ENCODE measurements around the gene RBMS2. TPM values are rescaled to one million over a fixed set of nuclear protein-coding genes. Genes with fewer than 3 reads are reported as not detected.
"Not testable (repeated sequence)": the region's sequence is repeated elsewhere in the genome, so short reads cannot be mapped to it uniquely, and the experiment has no call there.

Gene RBMS2
- total RNA-seq, 1 donor from 2014 or later, result 7.9 TPM

- no peak overlapping the region for H3K27ac Mint-ChIP-seq
- no peaks in the 10 kb centered on the region for H3K36me3 Mint-ChIP-seq (ENCODE audit: low read depth)
- H3K27me3 Mint-ChIP-seq (ENCODE audit: low read depth), result no peaks in the 10 kb centered on the region
- no peaks in the 10 kb centered on the region for H3K9me3 Mint-ChIP-seq
- peaks cover 16% of the 10 kb centered on the region for H3K4me1 Mint-ChIP-seq (ENCODE audit: low read depth)
- intact Hi-C loops (cut with micrococcal nuclease), result no loop called here
- H3K4me3 Mint-ChIP-seq (ENCODE audit: low read depth), result no peak overlapping the region
- DNase-seq (ENCODE audit: low spot score), result no peak
Measured at GRCh38 chr12:56571121-56571520, 49.5 kb downstream of the RBMS2 start.

DNA sequence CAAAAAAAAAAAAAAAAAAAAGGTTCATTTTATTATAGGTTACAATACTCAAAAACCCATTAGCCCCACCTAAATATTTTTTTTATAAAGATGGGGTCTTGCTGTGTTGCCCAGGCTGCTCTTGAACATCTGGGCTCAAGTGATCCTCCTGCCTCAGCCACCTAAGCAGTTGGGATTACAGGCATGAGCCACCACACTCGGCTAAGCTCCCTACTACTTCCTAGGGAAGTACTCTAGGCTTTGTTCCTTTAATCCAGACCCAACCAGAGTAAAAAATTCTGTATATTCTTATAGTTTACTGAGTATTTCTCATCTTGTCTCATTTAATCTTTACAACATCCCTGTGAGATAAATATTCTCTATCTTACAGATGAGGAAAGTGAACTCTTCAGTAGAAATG, 50.7 kb downstream of the RBMS2 start:
- H3K9me3 Mint-ChIP-seq, result no peaks in the 10 kb centered on the region
- H3K27ac Mint-ChIP-seq, result no peak overlapping the region
- H3K4me1 Mint-ChIP-seq (ENCODE audit: low read depth), result peaks cover 15% of the 10 kb centered on the region
- intact Hi-C loops (cut with micrococcal nuclease), result no loop called here
- H3K36me3 Mint-ChIP-seq (ENCODE audit: low read depth), result no peaks in the 10 kb centered on the region
- no peaks in the 10 kb centered on the region for H3K27me3 Mint-ChIP-seq (ENCODE audit: low read depth)
- DNase-seq (ENCODE audit: low spot score), result no peak
- no peak overlapping the region for H3K4me3 Mint-ChIP-seq (ENCODE audit: low read depth)

- H3K9me3 Mint-ChIP-seq, result no peaks in the 10 kb centered on the region
- H3K4me3 Mint-ChIP-seq (ENCODE audit: low read depth), result no peak overlapping the region
- intact Hi-C loops (cut with micrococcal nuclease), result no loop called here
Measured at GRCh38 chr12:56574210-56574609, 52.6 kb downstream of the RBMS2 start.

DNA sequence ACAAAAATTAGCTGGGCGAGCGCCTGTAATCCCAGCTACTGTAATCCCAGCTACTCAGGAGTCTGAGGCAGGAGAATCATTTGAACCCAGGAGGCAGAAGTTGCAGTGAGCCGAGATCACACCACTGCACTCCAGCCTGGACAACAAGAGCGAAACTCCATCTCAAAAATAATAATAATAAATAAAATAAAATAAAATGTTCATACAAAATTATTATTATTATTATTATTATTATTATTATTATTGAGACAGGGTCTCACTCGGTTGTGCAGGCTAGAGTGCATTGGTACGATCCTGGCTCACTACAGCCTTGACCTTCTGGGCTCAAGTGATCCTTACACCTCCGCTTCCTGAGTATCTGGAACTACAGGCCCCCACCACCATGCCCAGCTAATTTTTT, 55.6 kb downstream of the RBMS2 start:
- H3K4me3 Mint-ChIP-seq (ENCODE audit: low read depth); H3K27me3 Mint-ChIP-seq (ENCODE audit: low read depth); H3K36me3 Mint-ChIP-seq (ENCODE audit: low read depth); H3K27ac Mint-ChIP-seq; H3K9me3 Mint-ChIP-seq; DNase-seq (ENCODE audit: low spot score); intact Hi-C loops (cut with micrococcal nuclease): not testable (repeated sequence)
- peaks cover 22% of the 10 kb centered on the region for H3K4me1 Mint-ChIP-seq (ENCODE audit: low read depth)

More at GRCh38 chr12:56574210-56574609, 52.6 kb downstream of the RBMS2 start:
- H3K36me3 Mint-ChIP-seq (ENCODE audit: low read depth), result no peaks in the 10 kb centered on the region
- peak overlapping the region; percentile 55 for H3K27ac Mint-ChIP-seq
- H3K4me1 Mint-ChIP-seq (ENCODE audit: low read depth), result peaks cover 15% of the 10 kb centered on the region
- no peaks in the 10 kb centered on the region for H3K27me3 Mint-ChIP-seq (ENCODE audit: low read depth)
- DNase-seq (ENCODE audit: low spot score), result no peak

DNA sequence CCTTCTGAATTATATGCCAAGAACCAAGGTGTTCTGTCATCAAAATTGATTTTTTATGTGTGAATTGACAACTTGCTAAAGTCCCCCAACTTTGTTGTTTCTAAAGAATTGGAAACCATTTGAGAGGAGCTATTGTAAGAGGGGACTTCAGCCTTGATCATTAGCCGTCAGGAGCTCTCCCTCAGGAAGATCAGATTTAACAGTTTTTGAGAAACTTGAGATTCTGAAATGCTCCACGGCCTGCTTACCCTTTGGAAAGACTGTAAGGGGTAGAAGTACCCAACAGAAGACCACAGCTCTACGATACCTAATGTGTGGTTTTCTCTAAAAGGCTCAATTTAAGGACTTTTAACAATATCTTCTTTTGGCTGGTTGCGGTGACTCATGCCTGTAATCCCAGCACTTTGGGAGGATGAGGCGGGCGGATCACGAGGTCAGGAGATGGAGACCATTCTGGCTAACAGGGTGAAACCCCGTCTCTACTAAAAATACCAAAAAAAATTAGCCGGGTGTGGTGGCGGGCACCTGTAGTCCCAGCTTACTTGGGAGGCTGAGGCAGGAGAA, 57.4 kb downstream of the RBMS2 start:
- Mint-ChIP-seq H3K9me3 (no peaks in the 10 kb centered on the region), H3K36me3 (ENCODE audit: low read depth) (no peaks in the 10 kb centered on the region), H3K4me1 (ENCODE audit: low read depth) (peaks cover 19% of the 10 kb centered on the region), H3K4me3 (ENCODE audit: low read depth) (no peak overlapping the region), H3K27me3 (ENCODE audit: low read depth) (no peaks in the 10 kb centered on the region), H3K27ac (no peak overlapping the region)
- no peak for DNase-seq (ENCODE audit: low spot score)
- intact Hi-C loops (cut with micrococcal nuclease), result no loop called here

GRCh38 chr12:56581418-56582145, 60.0 kb downstream of the RBMS2 start:
- no peaks in the 10 kb centered on the region for H3K36me3 Mint-ChIP-seq (ENCODE audit: low read depth)
- peaks cover 16% of the 10 kb centered on the region for H3K4me1 Mint-ChIP-seq (ENCODE audit: low read depth)
- H3K4me3 Mint-ChIP-seq (ENCODE audit: low read depth), result no peak overlapping the region
- H3K27ac Mint-ChIP-seq, result peak overlapping the region; percentile 53
- H3K9me3 Mint-ChIP-seq, result no peaks in the 10 kb centered on the region
- no peak for DNase-seq (ENCODE audit: low spot score)
- intact Hi-C loops (cut with micrococcal nuclease), result no loop called here
- no peaks in the 10 kb centered on the region for H3K27me3 Mint-ChIP-seq (ENCODE audit: low read depth)

GRCh38 chr12:56585098-56585497, 63.5 kb downstream of the RBMS2 start:
- Mint-ChIP-seq H3K4me1 (ENCODE audit: low read depth) (peaks cover 17% of the 10 kb centered on the region), H3K27me3 (ENCODE audit: low read depth) (no peaks in the 10 kb centered on the region), H3K4me3 (ENCODE audit: low read depth) (no peak overlapping the region), H3K27ac (no peak overlapping the region), H3K36me3 (ENCODE audit: low read depth) (no peaks in the 10 kb centered on the region), H3K9me3 (no peaks in the 10 kb centered on the region)
- intact Hi-C loops (cut with micrococcal nuclease), result no loop called here
- DNase-seq (ENCODE audit: low spot score), result no peak

- intact Hi-C loops (cut with micrococcal nuclease), result no loop called here
- no peak overlapping the region for H3K27ac Mint-ChIP-seq
- peaks cover 2% of the 10 kb centered on the region for H3K4me1 Mint-ChIP-seq (ENCODE audit: low read depth)
Measured at GRCh38 chr12:56589783-56590182, 68.2 kb downstream of the RBMS2 start.

DNA sequence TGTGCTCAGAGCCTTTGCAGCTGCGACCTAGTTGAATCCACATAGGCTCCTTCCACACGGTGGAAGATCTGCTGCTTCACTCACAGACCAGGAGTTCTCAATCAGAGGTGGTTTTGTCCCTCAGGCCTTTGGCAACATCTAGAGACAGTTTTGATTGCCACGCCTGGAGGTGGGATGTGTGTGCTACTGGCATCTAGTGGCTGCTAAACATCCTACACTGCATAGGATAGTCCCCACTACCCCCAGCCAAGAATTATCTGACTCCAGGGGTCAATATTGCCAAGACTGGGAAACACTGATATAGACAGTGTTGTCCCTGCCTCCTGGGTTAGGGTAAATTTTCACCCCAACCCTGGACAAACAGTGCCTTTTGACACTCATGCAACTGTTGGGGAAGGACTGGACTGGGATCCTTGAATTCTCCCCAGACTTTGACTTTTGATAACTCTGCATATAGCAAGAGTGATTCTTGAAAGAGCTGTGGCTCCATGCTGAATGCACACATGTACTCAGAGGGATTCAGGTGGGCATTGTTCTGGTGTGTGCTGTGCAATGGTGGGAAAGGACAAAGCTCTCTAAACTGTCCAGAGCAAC, 68.7 kb downstream of the RBMS2 start:
- intact Hi-C loops (cut with micrococcal nuclease), result no loop called here

More at GRCh38 chr12:56589783-56590182, 68.2 kb downstream of the RBMS2 start:
- DNase-seq (ENCODE audit: low spot score), result no peak
- no peak overlapping the region for H3K4me3 Mint-ChIP-seq (ENCODE audit: low read depth)
- no peaks in the 10 kb centered on the region for H3K27me3 Mint-ChIP-seq (ENCODE audit: low read depth)
- H3K36me3 Mint-ChIP-seq (ENCODE audit: low read depth), result no peaks in the 10 kb centered on the region
- no peaks in the 10 kb centered on the region for H3K9me3 Mint-ChIP-seq

DNA sequence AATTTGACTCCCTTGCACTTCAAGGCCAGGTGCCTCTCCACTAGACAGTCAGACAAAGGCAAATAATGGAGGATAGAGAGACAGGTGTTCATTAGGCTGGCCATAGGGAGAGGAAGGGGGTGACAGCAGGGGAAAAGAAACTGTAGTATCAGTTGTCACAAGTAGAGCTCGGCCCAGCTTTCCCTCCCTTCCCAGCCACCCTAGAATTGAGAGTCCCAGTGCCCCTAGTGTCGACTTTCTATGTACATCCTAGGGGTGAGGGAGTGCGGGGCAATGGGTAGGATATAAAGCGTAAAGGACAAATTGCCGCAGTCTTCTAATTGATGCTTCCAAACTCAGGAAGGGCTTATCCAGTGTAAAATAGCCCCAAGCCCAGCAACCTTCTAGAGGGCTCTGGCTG, 69.5 kb downstream of the RBMS2 start:
- Mint-ChIP-seq H3K4me1 (ENCODE audit: low read depth) (peaks cover 3% of the 10 kb centered on the region), H3K27ac (no peak overlapping the region), H3K27me3 (ENCODE audit: low read depth) (no peaks in the 10 kb centered on the region), H3K4me3 (ENCODE audit: low read depth) (no peak overlapping the region), H3K9me3 (no peaks in the 10 kb centered on the region), H3K36me3 (ENCODE audit: low read depth) (peaks cover 6% of the 10 kb centered on the region)
- intact Hi-C loops (cut with micrococcal nuclease), result no loop called here
- no peak for DNase-seq (ENCODE audit: low spot score)

More for the DNA sequence above, 68.7 kb downstream of the RBMS2 start:
- no peak for DNase-seq (ENCODE audit: low spot score)
- Mint-ChIP-seq H3K27ac (no peak overlapping the region), H3K9me3 (no peaks in the 10 kb centered on the region), H3K36me3 (ENCODE audit: low read depth) (no peaks in the 10 kb centered on the region), H3K27me3 (ENCODE audit: low read depth) (no peaks in the 10 kb centered on the region), H3K4me1 (ENCODE audit: low read depth) (peaks cover 2% of the 10 kb centered on the region), H3K4me3 (ENCODE audit: low read depth) (no peak overlapping the region)

DNA sequence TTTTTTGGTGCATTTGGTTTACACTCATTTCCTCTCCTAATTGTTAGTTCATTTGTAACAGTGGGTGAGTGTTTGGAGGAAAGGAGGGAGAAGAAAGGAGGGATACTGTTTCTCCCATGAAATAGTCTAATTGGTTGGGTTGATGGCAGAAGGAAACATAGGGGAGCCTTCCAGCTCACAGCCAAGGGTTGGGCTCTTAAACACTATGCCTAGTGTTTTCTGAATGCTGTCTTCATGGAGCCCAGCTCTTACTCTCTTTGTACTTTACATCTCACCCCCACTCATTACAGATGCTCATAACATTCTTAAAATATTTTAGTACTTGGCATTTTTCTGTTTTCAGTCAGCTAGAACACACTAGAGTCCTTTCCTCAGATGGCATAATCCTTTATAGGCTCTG, 70.3 kb downstream of the RBMS2 start:
- H3K4me3 Mint-ChIP-seq (ENCODE audit: low read depth), result no peak overlapping the region
- peaks cover 6% of the 10 kb centered on the region for H3K4me1 Mint-ChIP-seq (ENCODE audit: low read depth)
- peaks cover 13% of the 10 kb centered on the region for H3K36me3 Mint-ChIP-seq (ENCODE audit: low read depth)
- no peaks in the 10 kb centered on the region for H3K27me3 Mint-ChIP-seq (ENCODE audit: low read depth)
- H3K27ac Mint-ChIP-seq, result no peak overlapping the region
- no peak for DNase-seq (ENCODE audit: low spot score)
- intact Hi-C loops (cut with micrococcal nuclease), result no loop called here
- no peaks in the 10 kb centered on the region for H3K9me3 Mint-ChIP-seq

DNA sequence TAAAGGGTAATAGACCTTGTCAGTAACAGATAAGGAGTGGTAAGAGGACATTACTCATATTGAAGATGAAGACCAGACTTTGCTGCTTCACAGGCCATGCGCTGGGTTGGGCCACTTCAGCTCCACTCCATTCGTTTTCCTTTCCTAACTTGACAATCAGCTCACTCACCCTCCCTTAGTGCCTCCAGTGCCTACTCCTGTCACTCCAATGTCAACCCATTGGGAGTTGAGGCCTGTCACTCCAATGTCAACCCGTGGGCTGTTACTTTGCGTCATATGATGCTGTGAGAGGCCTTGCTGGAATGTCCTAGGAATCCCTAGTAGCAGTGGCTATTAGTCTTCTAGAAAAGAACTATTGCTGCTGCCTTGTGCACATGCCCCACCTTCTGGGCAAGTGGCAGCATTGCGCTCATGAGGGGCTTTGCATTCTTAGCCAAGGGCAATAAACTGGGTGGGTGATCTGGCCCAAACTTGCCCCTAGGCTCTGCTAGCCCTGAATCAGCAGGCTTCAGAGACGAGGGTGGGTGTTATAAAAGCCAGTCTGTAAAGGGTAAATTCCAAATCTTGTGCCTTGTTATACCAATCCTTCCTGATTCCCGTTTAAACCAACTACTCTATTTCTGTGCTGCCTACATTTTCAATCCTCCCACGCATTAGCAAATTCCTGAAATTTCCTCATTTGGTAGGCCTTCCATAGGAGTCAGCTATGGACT, 72.4 kb downstream of the RBMS2 start:
- peak; percentile 53 for DNase-seq (ENCODE audit: low spot score)
- no peaks in the 10 kb centered on the region for H3K27me3 Mint-ChIP-seq (ENCODE audit: low read depth)
- H3K4me3 Mint-ChIP-seq (ENCODE audit: low read depth), result no peak overlapping the region
- H3K4me1 Mint-ChIP-seq (ENCODE audit: low read depth), result peaks cover 6% of the 10 kb centered on the region
- H3K27ac Mint-ChIP-seq, result no peak overlapping the region
- intact Hi-C loops (cut with micrococcal nuclease), result loop anchor here (1.0 kb wide), 1 partner anchor 81 kb away; no protein-coding TSS in a partner anchor
- H3K9me3 Mint-ChIP-seq, result no peaks in the 10 kb centered on the region
- peaks cover 34% of the 10 kb centered on the region for H3K36me3 Mint-ChIP-seq (ENCODE audit: low read depth)

GRCh38 chr12:56596815-56597214, 75.2 kb downstream of the RBMS2 start:
- Mint-ChIP-seq H3K36me3 (ENCODE audit: low read depth) (peaks cover 61% of the 10 kb centered on the region), H3K4me1 (ENCODE audit: low read depth) (peaks cover 4% of the 10 kb centered on the region), H3K27me3 (ENCODE audit: low read depth) (no peaks in the 10 kb centered on the region), H3K4me3 (ENCODE audit: low read depth) (no peak overlapping the region), H3K9me3 (no peaks in the 10 kb centered on the region), H3K27ac (peak overlapping the region; percentile 6)
- no peak for DNase-seq (ENCODE audit: low spot score)
- intact Hi-C loops (cut with micrococcal nuclease), result no loop called here
